IgD-negative memory B cell (primary cell): ENCODE data around the gene KIAA1755. TPM values are rescaled to one million over a fixed set of nuclear protein-coding genes. Genes with fewer than 3 reads are reported as not detected.

Source experiments
- H3K27ac Mint-ChIP-seq, 3 donors: one replicate each; pipeline ENCODE4 v1.8.0; 2020 to 2022; ENCODE audit warnings: mild to moderate bottlenecking in 3 of 3, mixed read lengths in 3 of 3, moderate library complexity in 1 of 3
- H3K27me3 Mint-ChIP-seq: one replicate; pipeline ENCODE4 v1.8.0; 2021; ENCODE audit warnings: mixed read lengths
- H3K36me3 Mint-ChIP-seq: one replicate; pipeline ENCODE4 v1.8.0; 2020; ENCODE audit warnings: mild to moderate bottlenecking, mixed read lengths
- H3K4me1 Mint-ChIP-seq, 3 donors: one replicate each; pipeline ENCODE4 v1.8.0; 2020 to 2022; ENCODE audit warnings: mixed read lengths in 3 of 3, mild to moderate bottlenecking in 1 of 3
- H3K4me3 Mint-ChIP-seq, 4 donors: one replicate each; pipeline ENCODE4 v1.8.0; 2020 to 2022; ENCODE audit warnings: mild to moderate bottlenecking in 4 of 4, mixed read lengths in 4 of 4, moderate library complexity in 3 of 4
- H3K9me3 Mint-ChIP-seq, 3 donors: one replicate each; pipeline ENCODE4 v1.8.0; 2020 to 2021; ENCODE audit warnings: mixed read lengths in 3 of 3, mild to moderate bottlenecking in 1 of 3
- polyA plus RNA-seq: library from polyadenylated mRNA; unstranded; fragments of 300-500 nt; fragmentation: Illumina TruSeq; gene quantifications from one replicate; pipeline ENCODE4 v1.2.3, GENCODE V29; 2021

KIAA1755 gene
- polyA plus RNA-seq, 1 donor from 2014 or later = not detected

DNA sequence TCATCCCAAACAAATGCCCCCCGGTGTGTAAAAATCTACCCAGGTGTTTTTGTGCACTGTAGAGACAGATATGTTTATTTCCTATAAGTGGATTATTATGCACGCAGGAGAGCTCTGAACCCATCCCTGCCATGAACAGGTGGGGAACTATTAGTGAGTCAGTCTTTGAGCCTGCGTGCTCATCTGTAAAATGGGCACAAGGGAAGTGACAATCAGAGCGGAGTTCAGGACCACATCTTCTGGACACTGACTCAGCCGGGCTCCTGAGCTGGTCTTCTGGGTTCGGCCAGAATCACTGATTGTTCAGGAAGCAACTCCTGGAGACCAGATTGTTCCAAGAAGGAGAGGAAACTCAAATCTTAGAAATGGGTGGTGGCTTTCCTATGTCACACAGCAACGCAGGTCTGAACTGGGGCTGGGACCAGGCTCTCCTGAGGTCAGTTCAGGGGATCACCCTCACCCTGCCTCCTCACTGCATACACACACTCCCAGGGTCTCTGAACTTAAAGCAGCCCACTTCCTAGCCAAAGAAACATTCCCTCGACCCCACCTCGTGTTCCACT, 68.1 kb downstream of the KIAA1755 start:
- Mint-ChIP-seq H3K4me1 (peaks cover 5 to 10% (median 6%) of the 10 kb centered on the region in 3 donors), H3K27me3 (peaks cover 9% of the 10 kb centered on the region), H3K4me3 (no peak overlapping the region), H3K27ac (peak overlapping the region in 1 of 3 donors; percentile 71), H3K36me3 (peaks cover 2% of the 10 kb centered on the region), H3K9me3 (no peaks in the 10 kb centered on the region)

DNA sequence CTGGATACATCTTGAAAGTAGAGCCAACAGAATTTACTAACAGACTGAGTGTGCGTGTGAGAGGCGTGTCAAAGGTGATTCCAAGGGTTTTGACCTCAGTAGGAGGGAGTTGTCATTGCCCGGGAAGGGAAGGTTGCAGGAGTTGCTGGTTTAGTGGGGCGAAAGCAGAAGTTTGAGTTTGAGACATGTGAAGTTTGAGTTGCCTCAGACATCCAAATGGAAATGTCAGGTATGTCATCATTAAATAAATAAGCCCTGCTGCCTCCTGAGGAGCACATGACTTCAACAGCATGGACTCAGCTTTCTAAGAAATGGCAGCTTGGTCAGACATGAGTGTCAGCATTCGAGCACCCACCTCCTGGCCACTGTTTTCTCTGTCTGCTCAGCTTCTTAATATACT, 68.9 kb downstream of the KIAA1755 start:
- H3K27ac Mint-ChIP-seq = no peak overlapping the region
- no peaks in the 10 kb centered on the region for H3K9me3 Mint-ChIP-seq
- H3K4me3 Mint-ChIP-seq = no peak overlapping the region

DNA sequence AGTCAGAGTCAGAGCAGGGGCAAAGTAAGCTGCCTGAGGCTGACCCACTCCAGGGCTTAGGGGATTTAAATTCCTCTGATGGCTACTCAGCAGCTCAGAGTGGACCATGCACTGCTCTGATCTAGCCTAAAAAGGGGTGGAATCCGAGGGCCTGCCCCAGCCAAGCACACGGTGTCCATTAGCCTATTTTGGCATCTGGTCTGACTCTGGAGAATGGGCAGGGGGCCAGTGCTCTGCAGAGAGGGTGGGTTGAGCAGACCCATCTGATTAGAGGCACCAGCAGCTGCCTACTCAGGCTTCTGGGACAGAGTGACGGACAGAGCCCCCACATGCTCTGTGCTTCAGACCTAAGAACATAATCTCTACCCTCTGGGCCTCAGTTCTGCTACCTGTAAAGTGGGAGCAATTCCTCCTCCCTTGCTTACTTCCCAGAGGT, 69.6 kb downstream of the KIAA1755 start:
- peaks cover 0 to 3% (median 0%) of the 10 kb centered on the region in 3 donors for H3K4me1 Mint-ChIP-seq
- no peak overlapping the region for H3K27ac Mint-ChIP-seq
- H3K4me3 Mint-ChIP-seq = no peak overlapping the region
- H3K9me3 Mint-ChIP-seq = no peaks in the 10 kb centered on the region
- H3K27me3 Mint-ChIP-seq = peaks cover 6% of the 10 kb centered on the region
- peaks cover 2% of the 10 kb centered on the region for H3K36me3 Mint-ChIP-seq

More for the DNA sequence above, 68.9 kb downstream of the KIAA1755 start:
- H3K27me3 Mint-ChIP-seq = peaks cover 9% of the 10 kb centered on the region
- peaks cover 0 to 3% (median 0%) of the 10 kb centered on the region in 3 donors for H3K4me1 Mint-ChIP-seq
- H3K36me3 Mint-ChIP-seq = peaks cover 2% of the 10 kb centered on the region

DNA sequence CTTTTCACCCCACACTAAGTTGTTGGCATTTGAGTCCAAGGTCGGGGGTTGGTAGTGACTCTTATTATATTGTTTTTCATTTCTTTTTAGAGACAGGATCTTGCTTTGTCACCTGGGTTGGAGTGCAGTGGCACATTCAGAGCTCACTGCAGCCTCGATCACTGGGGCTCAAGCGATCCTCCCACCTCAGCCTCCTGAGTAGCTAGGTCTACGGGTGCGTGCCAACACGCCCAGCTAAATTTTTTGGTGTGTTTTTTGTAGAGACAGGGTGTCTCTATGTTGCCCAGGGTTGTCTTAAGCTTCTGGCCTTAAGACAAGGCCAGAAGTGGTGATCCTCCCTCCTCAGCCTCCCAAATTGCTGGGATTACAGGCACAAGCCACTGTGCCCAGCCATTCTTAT, 70.4 kb downstream of the KIAA1755 start:
- Mint-ChIP-seq H3K4me1 (peaks cover 0 to 3% (median 0%) of the 10 kb centered on the region in 3 donors), H3K27ac (no peak overlapping the region), H3K9me3 (no peaks in the 10 kb centered on the region), H3K36me3 (peaks cover 2% of the 10 kb centered on the region), H3K4me3 (no peak overlapping the region), H3K27me3 (peaks cover 7% of the 10 kb centered on the region)

DNA sequence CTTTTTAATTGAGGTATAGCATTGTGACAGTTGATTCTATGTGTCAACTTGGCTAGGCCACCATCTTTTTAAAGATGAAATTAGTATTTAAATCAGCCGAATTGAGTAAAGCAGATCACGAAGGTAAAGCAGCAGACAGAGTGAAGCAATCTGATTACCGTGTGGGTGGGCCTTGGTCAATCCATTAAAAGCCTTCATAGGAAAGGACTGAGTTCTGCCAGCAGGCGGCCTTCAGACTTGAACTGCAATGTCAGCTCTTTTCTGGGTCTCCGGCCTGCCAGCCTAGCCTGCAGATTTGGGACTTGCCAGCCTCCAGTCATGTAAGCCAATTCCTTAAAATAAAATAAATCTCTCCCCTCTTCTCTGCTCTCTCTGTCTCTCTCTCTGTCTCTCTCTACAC, 73.0 kb downstream of the KIAA1755 start:
- H3K4me3 Mint-ChIP-seq = no peak overlapping the region
- H3K27ac Mint-ChIP-seq = no peak overlapping the region
- H3K4me1 Mint-ChIP-seq = peaks cover 0 to 3% (median 0%) of the 10 kb centered on the region in 3 donors
- H3K36me3 Mint-ChIP-seq = peaks cover 4% of the 10 kb centered on the region
- H3K27me3 Mint-ChIP-seq = peaks cover 7% of the 10 kb centered on the region
- H3K9me3 Mint-ChIP-seq = no peaks in the 10 kb centered on the region

DNA sequence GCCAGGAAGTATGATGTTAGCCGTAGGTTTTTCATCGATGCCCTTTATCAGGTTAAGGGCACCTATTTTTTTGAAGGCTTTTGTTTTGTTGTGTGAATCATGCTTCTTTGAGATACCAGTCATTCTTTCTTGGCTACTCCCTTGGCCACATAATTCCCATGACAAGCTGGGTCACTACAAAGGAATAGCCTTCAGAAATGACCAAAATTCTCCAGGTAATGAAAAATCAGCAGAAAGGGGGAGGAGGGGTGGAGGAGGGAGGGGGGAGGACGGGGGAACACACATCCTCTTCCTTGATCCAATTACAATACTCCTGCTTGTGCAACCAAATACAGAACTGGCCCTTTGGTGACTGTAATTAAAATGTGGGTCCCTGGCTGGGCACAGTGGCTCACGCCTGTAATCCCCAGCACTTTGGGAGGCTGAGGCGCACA, 73.7 kb downstream of the KIAA1755 start:
- Mint-ChIP-seq H3K36me3 (peaks cover 4% of the 10 kb centered on the region), H3K4me3 (no peak overlapping the region)

DNA sequence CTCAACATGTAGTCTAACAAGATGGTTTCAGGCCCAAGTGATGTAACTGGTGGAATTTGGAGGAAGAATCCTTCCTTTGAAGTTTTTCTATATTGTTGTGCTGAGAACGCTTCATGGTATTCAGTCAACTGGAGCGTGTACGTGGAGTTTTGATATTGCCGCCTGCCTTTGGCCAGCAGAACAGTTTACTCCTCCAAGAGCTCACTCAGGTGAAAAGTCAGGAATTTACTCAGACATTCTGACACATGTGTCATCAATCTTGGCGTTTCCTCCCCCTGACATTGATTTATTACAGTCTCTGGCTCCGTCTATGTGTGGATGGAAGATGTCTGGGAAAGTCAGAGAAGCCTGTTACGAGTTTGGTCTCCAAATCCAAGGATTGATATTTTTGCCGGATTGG, 76.4 kb downstream of the KIAA1755 start:
- peaks cover 0 to 3% (median 0%) of the 10 kb centered on the region in 3 donors for H3K4me1 Mint-ChIP-seq
- H3K36me3 Mint-ChIP-seq = peaks cover 2% of the 10 kb centered on the region
- H3K9me3 Mint-ChIP-seq = no peaks in the 10 kb centered on the region
- peaks cover 4% of the 10 kb centered on the region for H3K27me3 Mint-ChIP-seq
- no peak overlapping the region for H3K4me3 Mint-ChIP-seq
- H3K27ac Mint-ChIP-seq = peak overlapping the region in 1 of 3 donors; percentile 8

More for the DNA sequence above, 73.7 kb downstream of the KIAA1755 start:
- H3K27me3 Mint-ChIP-seq = peaks cover 7% of the 10 kb centered on the region
- no peak overlapping the region for H3K27ac Mint-ChIP-seq
- no peaks in the 10 kb centered on the region for H3K9me3 Mint-ChIP-seq
- peaks cover 0 to 3% (median 0%) of the 10 kb centered on the region in 3 donors for H3K4me1 Mint-ChIP-seq

DNA sequence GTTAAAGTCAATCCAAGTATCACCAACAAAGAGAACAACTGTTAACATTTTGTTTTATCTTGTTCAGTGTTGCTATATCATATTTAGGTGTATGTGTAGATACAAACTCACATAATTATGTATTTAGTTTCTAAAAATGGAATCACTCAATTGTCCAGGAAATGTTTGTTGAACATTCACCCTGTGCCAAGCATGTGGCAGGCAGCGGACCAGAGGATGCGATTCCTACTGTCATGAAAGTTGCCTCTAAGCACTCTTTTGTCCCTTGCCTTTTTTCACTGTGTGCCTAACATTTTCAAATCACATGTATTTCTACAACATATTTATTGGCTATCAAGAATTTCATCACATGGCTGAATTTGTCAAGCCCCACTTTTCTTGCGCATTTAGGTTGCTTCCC, 78.6 kb downstream of the KIAA1755 start:
- Mint-ChIP-seq H3K27me3 (peaks cover 12% of the 10 kb centered on the region), H3K4me1 (no peaks in the 10 kb centered on the region), H3K4me3 (no peak overlapping the region), H3K27ac (no peak overlapping the region), H3K36me3 (peaks cover 3% of the 10 kb centered on the region), H3K9me3 (no peaks in the 10 kb centered on the region)

DNA sequence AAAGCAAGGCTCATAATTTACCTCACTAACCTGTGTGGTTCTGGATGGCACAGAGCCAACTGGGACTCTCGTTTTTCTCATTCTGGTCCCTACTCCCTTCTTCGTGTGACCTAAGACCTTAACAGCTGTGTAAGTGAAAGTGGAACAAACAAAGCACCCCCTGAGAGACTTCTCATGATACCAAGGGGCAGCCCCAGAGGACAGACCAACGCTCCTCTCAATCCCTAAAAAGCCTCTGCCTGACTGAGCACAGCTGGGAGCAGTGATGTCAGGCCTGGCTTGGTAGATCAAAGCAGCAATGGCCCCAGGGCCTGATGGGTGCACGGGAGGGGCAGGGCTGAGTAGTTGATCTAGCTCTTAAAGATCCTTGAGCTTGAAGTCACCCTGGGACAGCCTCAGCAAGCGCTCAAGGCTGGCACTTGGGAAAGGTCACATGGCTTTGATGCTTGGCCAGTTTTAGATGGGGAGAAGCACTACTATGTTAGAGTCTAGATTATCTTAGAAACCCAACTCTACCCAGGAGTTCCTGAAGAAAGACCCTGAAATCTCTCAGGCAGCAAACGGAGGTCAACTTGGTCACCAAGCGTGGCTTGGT, 79.2 kb downstream of the KIAA1755 start:
- no peaks in the 10 kb centered on the region for H3K9me3 Mint-ChIP-seq
- no peak overlapping the region for H3K4me3 Mint-ChIP-seq
- peaks cover 3% of the 10 kb centered on the region for H3K36me3 Mint-ChIP-seq
- H3K27me3 Mint-ChIP-seq = peaks cover 12% of the 10 kb centered on the region
- H3K27ac Mint-ChIP-seq = no peak overlapping the region
- no peaks in the 10 kb centered on the region for H3K4me1 Mint-ChIP-seq

DNA sequence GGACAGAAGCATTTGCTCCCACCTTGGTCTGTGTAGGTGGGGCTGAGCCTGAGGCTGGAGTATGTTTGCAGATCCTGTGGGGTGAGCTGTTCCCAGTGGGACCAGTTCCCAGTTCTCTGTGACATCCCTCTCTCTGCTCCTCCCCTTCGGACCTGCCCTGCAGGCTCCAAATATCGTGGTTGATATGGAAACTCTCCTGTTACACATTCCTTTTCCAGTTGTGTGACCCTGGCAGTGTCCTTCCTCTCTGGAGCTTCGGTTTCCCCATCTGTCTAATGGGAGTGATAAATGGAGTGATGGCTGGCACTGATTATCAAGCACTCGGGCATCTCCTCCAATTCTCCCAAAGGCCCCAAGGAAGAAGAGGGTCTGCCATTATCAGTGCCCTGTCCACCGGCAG, 79.8 kb downstream of the KIAA1755 start:
- no peak overlapping the region for H3K4me3 Mint-ChIP-seq
- no peaks in the 10 kb centered on the region for H3K4me1 Mint-ChIP-seq
- no peaks in the 10 kb centered on the region for H3K9me3 Mint-ChIP-seq
- H3K27ac Mint-ChIP-seq = no peak overlapping the region
- H3K36me3 Mint-ChIP-seq = peaks cover 3% of the 10 kb centered on the region
- H3K27me3 Mint-ChIP-seq = peaks cover 10% of the 10 kb centered on the region

DNA sequence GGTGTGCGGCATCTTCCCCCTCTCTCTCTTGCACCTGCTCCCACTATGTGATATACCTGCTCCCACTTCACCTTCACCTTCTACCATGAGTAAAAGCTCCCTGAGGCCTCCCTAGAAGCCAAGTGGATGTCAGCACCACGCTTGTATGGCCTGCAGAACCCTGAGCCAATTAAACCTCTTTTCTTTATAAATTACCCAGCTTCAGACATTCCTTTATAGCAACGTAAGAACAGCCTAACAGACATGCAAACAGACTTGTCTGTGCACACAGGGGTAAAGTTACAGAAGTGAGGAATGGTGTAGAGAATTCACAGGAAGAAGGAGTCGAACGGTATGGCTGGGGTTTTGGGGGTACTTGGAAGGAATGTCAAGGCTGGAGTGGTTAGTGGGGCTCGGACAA, 80.7 kb downstream of the KIAA1755 start:
- peaks cover 3% of the 10 kb centered on the region for H3K36me3 Mint-ChIP-seq
- no peaks in the 10 kb centered on the region for H3K4me1 Mint-ChIP-seq
- no peak overlapping the region for H3K4me3 Mint-ChIP-seq
- no peaks in the 10 kb centered on the region for H3K9me3 Mint-ChIP-seq
- peaks cover 10% of the 10 kb centered on the region for H3K27me3 Mint-ChIP-seq
- H3K27ac Mint-ChIP-seq = no peak overlapping the region

DNA sequence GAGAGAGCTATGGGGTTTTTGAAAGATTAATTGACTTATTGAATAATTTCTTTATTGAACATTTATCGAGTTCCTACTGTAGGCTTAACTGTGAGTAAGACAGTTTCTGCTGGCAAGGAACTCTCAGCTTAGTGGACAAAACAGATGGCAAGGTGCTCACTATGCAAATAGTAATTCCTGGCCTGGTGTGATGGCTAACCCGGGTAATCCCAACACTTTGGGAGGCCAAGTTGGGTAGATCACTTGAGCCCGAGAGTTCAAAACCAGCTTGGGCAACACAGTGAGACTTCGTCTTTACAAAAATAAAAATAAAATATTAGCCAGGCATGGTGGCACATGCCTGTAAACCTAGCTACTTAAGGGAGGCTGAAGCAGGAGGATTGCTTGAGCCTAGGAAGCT, 82.0 kb downstream of the KIAA1755 start:
- Mint-ChIP-seq H3K4me1 (no peaks in the 10 kb centered on the region), H3K4me3 (no peak overlapping the region), H3K27ac (no peak overlapping the region), H3K27me3 (peaks cover 10% of the 10 kb centered on the region), H3K9me3 (no peaks in the 10 kb centered on the region), H3K36me3 (peaks cover 5% of the 10 kb centered on the region)

DNA sequence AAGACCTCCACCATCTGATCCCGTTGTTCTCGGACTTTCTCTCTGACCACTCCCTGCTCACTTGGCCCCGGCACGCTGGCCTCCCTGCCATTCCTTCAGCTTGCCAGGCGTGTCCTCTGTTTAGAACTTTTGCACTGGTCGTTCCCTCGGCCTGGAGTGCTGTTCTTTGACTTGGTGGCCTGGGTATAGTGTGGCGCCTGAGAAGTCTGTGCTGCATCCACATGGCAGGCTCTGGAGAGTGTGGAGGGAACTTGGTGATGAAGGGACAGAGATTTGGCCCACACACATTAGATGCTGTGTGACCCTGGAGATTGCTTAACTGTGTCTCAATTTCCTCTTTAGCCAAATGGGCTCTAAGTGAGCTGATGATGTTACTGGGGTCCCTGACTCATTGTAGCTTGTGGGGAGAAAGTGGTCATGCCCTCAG, 82.5 kb downstream of the KIAA1755 start:
- Mint-ChIP-seq H3K36me3 (peaks cover 5% of the 10 kb centered on the region), H3K4me3 (no peak overlapping the region), H3K27ac (no peak overlapping the region), H3K27me3 (peaks cover 10% of the 10 kb centered on the region), H3K4me1 (no peaks in the 10 kb centered on the region), H3K9me3 (no peaks in the 10 kb centered on the region)

DNA sequence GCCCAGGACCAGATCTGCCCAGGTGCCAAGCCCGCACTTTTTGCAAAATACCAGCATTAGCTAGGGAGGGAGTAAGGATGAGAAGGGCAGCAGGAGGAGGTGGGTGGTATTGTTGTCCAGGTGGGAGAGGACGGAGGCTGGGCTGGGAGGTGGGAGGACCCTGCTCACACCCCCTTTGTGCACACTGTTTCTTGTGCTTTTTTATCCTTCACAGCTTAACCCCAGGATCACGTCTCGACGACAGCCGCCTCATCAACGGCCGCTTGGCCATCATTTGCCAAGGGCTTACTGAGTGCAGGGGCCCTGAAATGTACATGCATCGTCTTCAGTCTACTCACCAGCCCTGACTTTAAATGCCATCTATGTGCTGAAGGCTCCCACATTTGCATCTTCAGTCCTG, 83.3 kb downstream of the KIAA1755 start:
- H3K4me3 Mint-ChIP-seq = no peak overlapping the region

DNA sequence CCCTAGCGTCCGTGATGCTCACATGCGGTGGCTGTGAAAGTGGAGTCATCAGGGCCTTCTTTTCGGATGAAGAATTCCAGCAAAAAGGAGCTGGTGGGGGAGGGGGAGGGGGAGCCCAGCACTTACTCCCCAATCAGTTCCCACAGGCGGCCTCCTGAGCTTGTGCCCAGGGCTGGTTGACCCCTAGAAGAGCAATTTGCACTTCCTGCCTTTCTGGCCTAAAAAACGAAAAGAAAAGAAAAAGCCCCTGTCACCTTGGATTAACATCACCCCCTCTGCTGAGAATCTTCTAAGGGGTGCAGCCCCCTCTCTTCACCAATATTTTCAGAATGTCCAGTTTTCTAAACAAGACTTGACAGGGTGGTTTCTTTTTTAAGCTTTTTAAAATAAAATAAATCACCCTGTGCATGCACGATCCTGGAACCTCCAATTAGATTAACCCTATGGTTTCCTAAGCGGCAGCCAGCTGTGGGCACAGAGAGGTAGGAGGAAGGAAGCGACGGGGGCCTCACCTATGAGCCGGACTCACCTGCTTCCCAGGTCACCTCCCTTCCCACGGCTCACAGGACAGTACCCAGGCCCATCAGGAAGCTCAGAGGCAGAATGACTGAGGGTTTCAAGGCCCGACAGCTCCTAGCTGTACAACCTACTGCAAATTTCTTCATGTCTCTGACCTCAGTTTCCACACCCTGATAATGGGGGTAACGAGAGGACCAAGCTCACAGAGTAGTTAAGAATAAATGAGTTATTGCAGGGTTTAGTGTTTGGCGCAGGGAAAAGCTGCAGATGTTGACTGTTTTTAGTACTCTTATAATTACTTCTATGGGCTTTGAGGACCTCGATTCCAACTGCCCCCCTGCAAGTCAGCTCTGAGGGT, 85.0 kb downstream of the KIAA1755 start:
- Mint-ChIP-seq H3K4me1 (no peaks in the 10 kb centered on the region), H3K9me3 (no peaks in the 10 kb centered on the region), H3K4me3 (no peak overlapping the region), H3K36me3 (peaks cover 8% of the 10 kb centered on the region), H3K27ac (no peak overlapping the region), H3K27me3 (peaks cover 8% of the 10 kb centered on the region)

More for the DNA sequence above, 83.3 kb downstream of the KIAA1755 start:
- H3K27me3 Mint-ChIP-seq = peaks cover 10% of the 10 kb centered on the region
- no peaks in the 10 kb centered on the region for H3K4me1 Mint-ChIP-seq
- H3K27ac Mint-ChIP-seq = no peak overlapping the region
- H3K9me3 Mint-ChIP-seq = no peaks in the 10 kb centered on the region
- peaks cover 5% of the 10 kb centered on the region for H3K36me3 Mint-ChIP-seq
